ENCODE data around the gene PPIL4.

Gene PPIL4

GRCh38 chr6:149586149-149586548, 40.3 kb upstream of the PPIL4 start:
- TF ChIP-seq EZH2 (optimal IDR thresholded peaks at IDR 0.05; ENCODE audit: low read depth, low read length) (no peak), EZH2phosphoT487 (IDR thresholded peaks at IDR 0.05; ENCODE audit: low read length) (no peak)
- TF ChIP-seq, protein P1, sequence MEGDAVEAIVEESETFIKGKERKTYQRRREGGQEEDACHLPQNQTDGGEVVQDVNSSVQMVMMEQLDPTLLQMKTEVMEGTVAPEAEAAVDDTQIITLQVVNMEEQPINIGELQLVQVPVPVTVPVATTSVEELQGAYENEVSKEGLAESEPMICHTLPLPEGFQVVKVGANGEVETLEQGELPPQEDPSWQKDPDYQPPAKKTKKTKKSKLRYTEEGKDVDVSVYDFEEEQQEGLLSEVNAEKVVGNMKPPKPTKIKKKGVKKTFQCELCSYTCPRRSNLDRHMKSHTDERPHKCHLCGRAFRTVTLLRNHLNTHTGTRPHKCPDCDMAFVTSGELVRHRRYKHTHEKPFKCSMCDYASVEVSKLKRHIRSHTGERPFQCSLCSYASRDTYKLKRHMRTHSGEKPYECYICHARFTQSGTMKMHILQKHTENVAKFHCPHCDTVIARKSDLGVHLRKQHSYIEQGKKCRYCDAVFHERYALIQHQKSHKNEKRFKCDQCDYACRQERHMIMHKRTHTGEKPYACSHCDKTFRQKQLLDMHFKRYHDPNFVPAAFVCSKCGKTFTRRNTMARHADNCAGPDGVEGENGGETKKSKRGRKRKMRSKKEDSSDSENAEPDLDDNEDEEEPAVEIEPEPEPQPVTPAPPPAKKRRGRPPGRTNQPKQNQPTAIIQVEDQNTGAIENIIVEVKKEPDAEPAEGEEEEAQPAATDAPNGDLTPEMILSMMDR (IDR thresholded peaks at IDR 0.05; ENCODE audit: low read length), result no peak
- Histone ChIP-seq H2AFZ (ENCODE audit: low read length) (no peak overlapping the region), H3F3A (ENCODE audit: insufficient read depth, low read length) (no peaks in the 10 kb centered on the region), H3K9me3 (replicated peaks; ENCODE audit: insufficient read depth, low read length) (no peaks in the 10 kb centered on the region), H3K36me3 (replicated peaks; ENCODE audit: insufficient read depth, low read length) (no peaks in the 10 kb centered on the region), H4K20me1 (ENCODE audit: insufficient read depth, low read length) (no peaks in the 10 kb centered on the region), H3K4me3 (ENCODE audit: low read length) (no peak overlapping the region), H3K4me1 (ENCODE audit: low read length) (no peaks in the 10 kb centered on the region), H3K4me2 (ENCODE audit: low read depth, low read length) (no peak overlapping the region), H3K79me2 (ENCODE audit: low read length) (no peaks in the 10 kb centered on the region), H3K9ac (ENCODE audit: low read length) (no peak overlapping the region), H3K27me3 (replicated peaks; ENCODE audit: insufficient read depth, low read length) (no peaks in the 10 kb centered on the region), H3K9me2 (replicated peaks; ENCODE audit: insufficient read depth, low read length) (no peaks in the 10 kb centered on the region), H3K27ac (ENCODE audit: low read length) (no peak overlapping the region)
- no peak for DNase-seq

DNA sequence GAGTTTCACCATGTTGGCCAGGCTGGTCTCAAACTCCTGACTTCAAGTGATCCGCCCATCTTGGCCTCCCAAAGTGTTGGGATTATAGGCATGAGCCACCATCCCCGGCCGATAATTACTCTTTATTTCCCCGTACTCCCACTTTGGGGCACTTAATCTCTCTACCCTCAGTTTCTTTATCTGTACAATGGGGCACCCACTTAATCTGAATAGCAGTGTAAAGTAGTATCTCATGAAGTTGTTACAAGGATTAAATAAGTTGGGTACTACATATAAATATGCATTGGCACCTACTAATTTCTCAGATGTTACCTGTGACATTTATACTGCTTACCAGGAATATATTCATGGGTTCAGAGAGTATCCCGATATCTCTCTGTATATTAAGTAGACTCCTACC, 35.5 kb upstream of the PPIL4 start:
- TF ChIP-seq EZH2phosphoT487 (IDR thresholded peaks at IDR 0.05; ENCODE audit: low read length) (no peak), EZH2 (optimal IDR thresholded peaks at IDR 0.05; ENCODE audit: low read depth, low read length) (no peak)
- TF ChIP-seq, protein P1 (IDR thresholded peaks at IDR 0.05; ENCODE audit: low read length), result no peak
- H3K36me3 ChIP-seq (replicated peaks; ENCODE audit: insufficient read depth, low read length), result no peaks in the 10 kb centered on the region
- H3F3A ChIP-seq (ENCODE audit: insufficient read depth, low read length), result no peaks in the 10 kb centered on the region
- DNase-seq, result no peak
- no peaks in the 10 kb centered on the region for H3K4me1 ChIP-seq (ENCODE audit: low read length)
- no peak overlapping the region for H3K4me3 ChIP-seq (ENCODE audit: low read length)
- H4K20me1 ChIP-seq (ENCODE audit: insufficient read depth, low read length), result no peaks in the 10 kb centered on the region
- no peak overlapping the region for H3K27ac ChIP-seq (ENCODE audit: low read length)
- no peaks in the 10 kb centered on the region for H3K9me3 ChIP-seq (replicated peaks; ENCODE audit: insufficient read depth, low read length)
- no peaks in the 10 kb centered on the region for H3K9me2 ChIP-seq (replicated peaks; ENCODE audit: insufficient read depth, low read length)
- no peak overlapping the region for H3K4me2 ChIP-seq (ENCODE audit: low read depth, low read length)
- no peaks in the 10 kb centered on the region for H3K27me3 ChIP-seq (replicated peaks; ENCODE audit: insufficient read depth, low read length)
- no peak overlapping the region for H3K9ac ChIP-seq (ENCODE audit: low read length)
- no peak overlapping the region for H2AFZ ChIP-seq (ENCODE audit: low read length)
- no peaks in the 10 kb centered on the region for H3K79me2 ChIP-seq (ENCODE audit: low read length)

- H3K36me3 ChIP-seq (replicated peaks; ENCODE audit: insufficient read depth, low read length), result no peaks in the 10 kb centered on the region
- H3K4me2 ChIP-seq (ENCODE audit: low read depth, low read length), result no peak overlapping the region
- H3F3A ChIP-seq (ENCODE audit: insufficient read depth, low read length), result no peaks in the 10 kb centered on the region
- no peak for DNase-seq
- no peaks in the 10 kb centered on the region for H3K27me3 ChIP-seq (replicated peaks; ENCODE audit: insufficient read depth, low read length)
- H3K9me3 ChIP-seq (replicated peaks; ENCODE audit: insufficient read depth, low read length), result no peaks in the 10 kb centered on the region
- H3K4me3 ChIP-seq (ENCODE audit: low read length), result no peak overlapping the region
- TF ChIP-seq, protein P1 (IDR thresholded peaks at IDR 0.05; ENCODE audit: low read length), result no peak
- TF ChIP-seq EZH2 (optimal IDR thresholded peaks at IDR 0.05; ENCODE audit: low read depth, low read length) (no peak), EZH2phosphoT487 (IDR thresholded peaks at IDR 0.05; ENCODE audit: low read length) (no peak)
- H4K20me1 ChIP-seq (ENCODE audit: insufficient read depth, low read length), result no peaks in the 10 kb centered on the region
- H3K79me2 ChIP-seq (ENCODE audit: low read length), result no peaks in the 10 kb centered on the region
- no peaks in the 10 kb centered on the region for H3K4me1 ChIP-seq (ENCODE audit: low read length)
- no peak overlapping the region for H3K27ac ChIP-seq (ENCODE audit: low read length)
- H3K9ac ChIP-seq (ENCODE audit: low read length), result no peak overlapping the region
- H2AFZ ChIP-seq (ENCODE audit: low read length), result no peak overlapping the region
- H3K9me2 ChIP-seq (replicated peaks; ENCODE audit: insufficient read depth, low read length), result no peaks in the 10 kb centered on the region
These were observed 35.0 kb upstream of the PPIL4 start for GRCh38 chr6:149580880-149581279.

All from MM.1S (cell line).